Endothelial cell of umbilical vein (primary cell): ENCODE results near the gene FAM219B.

Experiments used
- CTCF ChIP-seq, 2 donors: IDR thresholded peaks; 1 replicate in 1 of 2; 2 replicates in 1 of 2; pipeline ENCODE4 v1.5.1; 2011; ENCODE audit warnings: low read length in 2 of 2, mild to moderate bottlenecking in 2 of 2, moderate library complexity in 2 of 2, control low read depth in 1 of 2, inconsistent platforms in 1 of 2, low read depth in 1 of 2; ENCODE audit not compliant: insufficient read depth in 1 of 2; ENCODE audit errors: extremely low read depth in 1 of 2
- EZH2 ChIP-seq: IDR thresholded peaks from 2 replicates; pipeline ENCODE4 v1.6.1; 2012; ENCODE audit warnings: borderline replicate concordance, low read depth, mild to moderate bottlenecking, moderate library complexity, low read length, inconsistent platforms; ENCODE audit not compliant: severe bottlenecking
- FOS ChIP-seq: IDR thresholded peaks from 2 replicates; pipeline ENCODE4 v1.6.1; 2011; ENCODE audit warnings: mild to moderate bottlenecking, low read length, moderate library complexity, borderline replicate concordance; ENCODE audit not compliant: insufficient read depth
- GATA2 ChIP-seq: IDR thresholded peaks from 2 replicates; pipeline ENCODE4 v1.7.0; 2011; ENCODE audit warnings: low read depth, mild to moderate bottlenecking, moderate library complexity, mixed read lengths, low read length; ENCODE audit not compliant: insufficient read length, insufficient read depth
- JUN ChIP-seq: IDR thresholded peaks from 2 replicates; pipeline ENCODE4 v1.6.1; 2011; ENCODE audit warnings: borderline replicate concordance, low read depth; ENCODE audit not compliant: insufficient read length, insufficient read depth
- MAX ChIP-seq: IDR thresholded peaks from 2 replicates; pipeline ENCODE4 v1.6.1; 2011; ENCODE audit not compliant: insufficient read depth, insufficient read length
- MYC ChIP-seq: IDR thresholded peaks from one replicate; pipeline ENCODE4 v1.6.1; 2011; ENCODE audit warnings: mild to moderate bottlenecking, low read depth, low read length
- POLR2A ChIP-seq: IDR thresholded peaks from 2 replicates; pipeline ENCODE4 v1.6.1; 2012; ENCODE audit warnings: low read depth, mild to moderate bottlenecking, control low read depth, low read length
- POLR2AphosphoS5 ChIP-seq: IDR thresholded peaks from 2 replicates; pipeline ENCODE4 v1.6.1; 2012; ENCODE audit warnings: low read depth, mild to moderate bottlenecking, control low read depth, low read length, moderate library complexity; ENCODE audit not compliant: insufficient read depth

GRCh38 chr15:74906067-74906449 lies 593 bp downstream of the FAM219B start:
- TF ChIP-seq CTCF (IDR thresholded peaks at IDR 0.05; ENCODE audit: extremely low read depth in 1 of 2, insufficient read depth in 1 of 2, low read depth in 1 of 2, low read length in 2 of 2): no peak
- no peak for TF ChIP-seq EZH2
- no peak for TF ChIP-seq POLR2AphosphoS5
- TF ChIP-seq POLR2A: no peak
- TF ChIP-seq FOS: no peak
- TF ChIP-seq MAX: no peak
- no peak for TF ChIP-seq GATA2
- no peak for TF ChIP-seq JUN
- no peak for TF ChIP-seq MYC
